ENCODE results near the gene MCRS1. TPM values are rescaled to one million over a fixed set of nuclear protein-coding genes. Genes with fewer than 3 reads are reported as not detected.

Gene MCRS1
- total and polyA plus RNA-seq, 10 of the 15 experiments (the other 5 are each of a cell fraction or from before 2014, with no cell fraction given): 34.3 to 82.8 (median 57.6) TPM

- no peaks in the 10 kb centered on the region for H3K9me3 ChIP-seq (replicated peaks; ENCODE audit: control insufficient read depth, insufficient read depth, low read length)
- ChIA-PET POLR2A (no interaction called here), CTCF (interaction anchor here (0.7 to 6.5 kb wide), 7 partner anchors 16 to 194 kb away, joined by 3 to 67 read pairs (median 9); partner anchors contain the start of gene PRPF40B), SMC1A (ENCODE audit: uncharacterized antibody, unreplicated experiment) (interaction anchor here (1.1 to 2.8 kb wide), 2 partner anchors 29 to 32 kb away, joined by 3 to 18 read pairs; no protein-coding TSS in a partner anchor), RAD21 (ENCODE audit: unreplicated experiment) (interaction anchor here (0.6 to 1.6 kb wide), 5 partner anchors 10 to 161 kb away, joined by 3 read pairs; partner anchors contain the start of gene PRPF40B)
- 37% methylated on average over 7 of the region's 7 CpGs for WGBS (ENCODE audit: insufficient coverage, insufficient replicate concordance, low lambda C conversion rate, missing lambda C conversion rate)
- no TSS peak for BruUV-seq (replicated peaks)
- H3K4me2 ChIP-seq (ENCODE audit: control insufficient read depth, insufficient read depth): no peak overlapping the region
- no peaks in the 10 kb centered on the region for H3K4me1 ChIP-seq (ENCODE audit: control insufficient read depth, insufficient read depth, low read length)
- in situ Hi-C loops (cut with MboI) (no loop called here), intact Hi-C loops (cut with micrococcal nuclease; ENCODE audit: unreplicated experiment) (no loop called here)
- DNase-seq (ENCODE audit: low read depth, low spot score) (no peak), FAIRE-seq (no peak), ATAC-seq (no peak)
- peaks cover 0 to 3% of the 10 kb centered on the region in 2 experiments; a peak in 3 of 4 replicates for H3K36me3 ChIP-seq (ENCODE audit: control insufficient read depth in 2 of 2, insufficient read depth in 2 of 2, low read length in 1 of 2)
- H3K4me3 ChIP-seq: no peak overlapping the region
- H3K9ac ChIP-seq (ENCODE audit: control insufficient read depth, insufficient read depth, low read length): no peak overlapping the region
- no peaks in the 10 kb centered on the region for H4K20me1 ChIP-seq (ENCODE audit: control insufficient read depth, insufficient read depth)
- H3K27me3 ChIP-seq (replicated peaks in 1 of 2; ENCODE audit: control insufficient read depth in 2 of 2, insufficient read depth in 2 of 2, low read length in 1 of 2): peaks cover 0 to 9% of the 10 kb centered on the region in 2 experiments; a peak in 3 of 4 replicates
- H3K27ac ChIP-seq (ENCODE audit: control insufficient read depth, insufficient read depth): no peak overlapping the region
- TF ChIP-seq YBX1 (IDR thresholded peaks at IDR 0.05): no peak
- H2AFZ ChIP-seq (ENCODE audit: control insufficient read depth, low read depth, low read length): no peak overlapping the region
- H3K79me2 ChIP-seq (ENCODE audit: control insufficient read depth, insufficient read depth, low read length): no peaks in the 10 kb centered on the region
Observed at GRCh38 chr12:49552014-49552413, 15.9 kb downstream of the MCRS1 start.

GRCh38 chr12:49550693-49551252 lies 17.2 kb downstream of the MCRS1 start:
- H3K27ac ChIP-seq (ENCODE audit: control insufficient read depth, insufficient read depth): no peak overlapping the region
- intact Hi-C loops (cut with micrococcal nuclease; ENCODE audit: unreplicated experiment): no loop called here
- H4K20me1 ChIP-seq (ENCODE audit: control insufficient read depth, insufficient read depth): no peaks in the 10 kb centered on the region
- 62% methylated on average over 6 of the region's 6 CpGs for WGBS (ENCODE audit: insufficient coverage, insufficient replicate concordance, low lambda C conversion rate, missing lambda C conversion rate)
- BruUV-seq (replicated peaks): no TSS peak
- H3K27me3 ChIP-seq (replicated peaks in 1 of 2; ENCODE audit: control insufficient read depth in 2 of 2, insufficient read depth in 2 of 2, low read length in 1 of 2): peaks cover 0 to 9% of the 10 kb centered on the region in 2 experiments; a peak in 3 of 4 replicates
- no peaks in the 10 kb centered on the region for H3K79me2 ChIP-seq (ENCODE audit: control insufficient read depth, insufficient read depth, low read length)
- H3K9ac ChIP-seq (ENCODE audit: control insufficient read depth, insufficient read depth, low read length): no peak overlapping the region
- DNase-seq (ENCODE audit: low read depth, low spot score) (no peak), ATAC-seq (no peak), FAIRE-seq (no peak)
- no peaks in the 10 kb centered on the region for H3K4me1 ChIP-seq (ENCODE audit: control insufficient read depth, insufficient read depth, low read length)
- no peak overlapping the region for H2AFZ ChIP-seq (ENCODE audit: control insufficient read depth, low read depth, low read length)
- CTCF ChIA-PET: interaction anchor here (0.9 to 6.5 kb wide), 4 partner anchors 21 to 193 kb away, joined by 3 to 67 read pairs (median 6); no protein-coding TSS in a partner anchor
- RAD21 ChIA-PET (ENCODE audit: unreplicated experiment): interaction anchor here (1.0 to 1.3 kb wide), 3 partner anchors 32 to 192 kb away, joined by 3 to 8 read pairs (median 3); no protein-coding TSS in a partner anchor
- in situ Hi-C loops (cut with MboI): no loop called here
- H3K36me3 ChIP-seq (ENCODE audit: control insufficient read depth in 2 of 2, insufficient read depth in 2 of 2, low read length in 1 of 2): no peaks in the 10 kb centered on the region; a peak in 1 of 4 replicates
- POLR2A ChIA-PET: interaction anchor here (0.7 to 1.2 kb wide), 2 partner anchors 86 to 226 kb away, joined by 3 to 5 read pairs; no protein-coding TSS in a partner anchor
- H3K4me3 ChIP-seq: no peak overlapping the region
- no peak overlapping the region for H3K4me2 ChIP-seq (ENCODE audit: control insufficient read depth, insufficient read depth)
- SMC1A ChIA-PET (ENCODE audit: uncharacterized antibody, unreplicated experiment): interaction anchor here (1.0 kb wide), 1 partner anchor 193 kb away, joined by 4 read pairs; no protein-coding TSS in a partner anchor
- H3K9me3 ChIP-seq (replicated peaks; ENCODE audit: control insufficient read depth, insufficient read depth, low read length): no peaks in the 10 kb centered on the region
- no peak for TF ChIP-seq CBX3 (IDR thresholded peaks at IDR 0.05; ENCODE audit: borderline replicate concordance, low read depth)
- no peak for TF ChIP-seq LARP7 (IDR thresholded peaks at IDR 0.05)
- no peak for TF ChIP-seq HDGF (IDR thresholded peaks at IDR 0.05)
- TF ChIP-seq, protein P1, sequence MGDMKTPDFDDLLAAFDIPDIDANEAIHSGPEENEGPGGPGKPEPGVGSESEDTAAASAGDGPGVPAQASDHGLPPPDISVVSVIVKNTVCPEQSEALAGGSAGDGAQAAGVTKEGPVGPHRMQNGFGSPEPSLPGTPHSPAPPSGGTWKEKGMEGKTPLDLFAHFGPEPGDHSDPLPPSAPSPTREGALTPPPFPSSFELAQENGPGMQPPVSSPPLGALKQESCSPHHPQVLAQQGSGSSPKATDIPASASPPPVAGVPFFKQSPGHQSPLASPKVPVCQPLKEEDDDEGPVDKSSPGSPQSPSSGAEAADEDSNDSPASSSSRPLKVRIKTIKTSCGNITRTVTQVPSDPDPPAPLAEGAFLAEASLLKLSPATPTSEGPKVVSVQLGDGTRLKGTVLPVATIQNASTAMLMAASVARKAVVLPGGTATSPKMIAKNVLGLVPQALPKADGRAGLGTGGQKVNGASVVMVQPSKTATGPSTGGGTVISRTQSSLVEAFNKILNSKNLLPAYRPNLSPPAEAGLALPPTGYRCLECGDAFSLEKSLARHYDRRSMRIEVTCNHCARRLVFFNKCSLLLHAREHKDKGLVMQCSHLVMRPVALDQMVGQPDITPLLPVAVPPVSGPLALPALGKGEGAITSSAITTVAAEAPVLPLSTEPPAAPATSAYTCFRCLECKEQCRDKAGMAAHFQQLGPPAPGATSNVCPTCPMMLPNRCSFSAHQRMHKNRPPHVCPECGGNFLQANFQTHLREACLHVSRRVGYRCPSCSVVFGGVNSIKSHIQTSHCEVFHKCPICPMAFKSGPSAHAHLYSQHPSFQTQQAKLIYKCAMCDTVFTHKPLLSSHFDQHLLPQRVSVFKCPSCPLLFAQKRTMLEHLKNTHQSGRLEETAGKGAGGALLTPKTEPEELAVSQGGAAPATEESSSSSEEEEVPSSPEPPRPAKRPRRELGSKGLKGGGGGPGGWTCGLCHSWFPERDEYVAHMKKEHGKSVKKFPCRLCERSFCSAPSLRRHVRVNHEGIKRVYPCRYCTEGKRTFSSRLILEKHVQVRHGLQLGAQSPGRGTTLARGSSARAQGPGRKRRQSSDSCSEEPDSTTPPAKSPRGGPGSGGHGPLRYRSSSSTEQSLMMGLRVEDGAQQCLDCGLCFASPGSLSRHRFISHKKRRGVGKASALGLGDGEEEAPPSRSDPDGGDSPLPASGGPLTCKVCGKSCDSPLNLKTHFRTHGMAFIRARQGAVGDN (IDR thresholded peaks at IDR 0.05): no peak
- no peak for TF ChIP-seq IRF4 (IDR thresholded peaks at IDR 0.05; ENCODE audit: low read depth, low read length)
- TF ChIP-seq E4F1 (IDR thresholded peaks at IDR 0.05; ENCODE audit: borderline replicate concordance, partially characterized antibody): no peak
- TF ChIP-seq CBX5 (IDR thresholded peaks at IDR 0.05; ENCODE audit: low read depth): no peak
- TF ChIP-seq PAX8 (IDR thresholded peaks at IDR 0.05): no peak
- TF ChIP-seq ETV6 (conservative IDR thresholded peaks at IDR 0.05 in 1 of 2, IDR thresholded peaks at IDR 0.05 in 1 of 2; ENCODE audit: borderline replicate concordance in 1 of 2, low read depth in 1 of 2): no peak

All from GM12878 (cell line).